Measurements from ENCODE around the gene ZFP14.

Gene ZFP14

DNA sequence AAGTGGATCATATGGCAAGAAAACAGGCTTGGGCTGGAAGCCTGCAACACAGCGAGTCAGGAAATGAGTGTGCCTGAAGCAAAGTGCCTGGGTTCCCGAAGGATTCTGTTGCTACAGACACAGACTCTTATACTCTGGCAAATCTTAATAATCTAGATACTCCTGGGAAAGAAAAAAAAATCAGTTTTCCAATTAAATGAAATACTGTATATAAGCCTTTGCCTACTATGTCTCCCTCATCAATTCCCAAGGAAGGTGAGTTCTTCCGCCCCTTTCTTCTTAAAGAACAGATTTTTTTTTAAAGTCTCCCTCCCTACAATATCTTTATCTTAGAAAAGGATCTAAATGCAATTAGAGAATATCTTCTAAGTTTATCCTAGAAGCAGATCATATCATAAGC lies 29.1 kb upstream of the ZFP14 start:
- H3F3A ChIP-seq (ENCODE audit: control insufficient read depth, insufficient read depth) = 0 out of 2 replicates have a peak, but pooled peaks cover 3% of the 10 kb centered on the region
- no peaks in the 10 kb centered on the region for H3K4me1 ChIP-seq (ENCODE audit: control insufficient read depth, low read length)
- peaks cover 12% of the 10 kb centered on the region; the same call in 1 of the 2 replicates for H3K9me3 ChIP-seq (ENCODE audit: control insufficient read depth, insufficient read depth, low read length)
- no peaks in the 10 kb centered on the region for H4K20me1 ChIP-seq (ENCODE audit: control insufficient read depth, insufficient read depth, low read depth, low read length)
- TF ChIP-seq, protein P1, sequence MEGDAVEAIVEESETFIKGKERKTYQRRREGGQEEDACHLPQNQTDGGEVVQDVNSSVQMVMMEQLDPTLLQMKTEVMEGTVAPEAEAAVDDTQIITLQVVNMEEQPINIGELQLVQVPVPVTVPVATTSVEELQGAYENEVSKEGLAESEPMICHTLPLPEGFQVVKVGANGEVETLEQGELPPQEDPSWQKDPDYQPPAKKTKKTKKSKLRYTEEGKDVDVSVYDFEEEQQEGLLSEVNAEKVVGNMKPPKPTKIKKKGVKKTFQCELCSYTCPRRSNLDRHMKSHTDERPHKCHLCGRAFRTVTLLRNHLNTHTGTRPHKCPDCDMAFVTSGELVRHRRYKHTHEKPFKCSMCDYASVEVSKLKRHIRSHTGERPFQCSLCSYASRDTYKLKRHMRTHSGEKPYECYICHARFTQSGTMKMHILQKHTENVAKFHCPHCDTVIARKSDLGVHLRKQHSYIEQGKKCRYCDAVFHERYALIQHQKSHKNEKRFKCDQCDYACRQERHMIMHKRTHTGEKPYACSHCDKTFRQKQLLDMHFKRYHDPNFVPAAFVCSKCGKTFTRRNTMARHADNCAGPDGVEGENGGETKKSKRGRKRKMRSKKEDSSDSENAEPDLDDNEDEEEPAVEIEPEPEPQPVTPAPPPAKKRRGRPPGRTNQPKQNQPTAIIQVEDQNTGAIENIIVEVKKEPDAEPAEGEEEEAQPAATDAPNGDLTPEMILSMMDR (IDR thresholded peaks at IDR 0.05; ENCODE audit: low read depth, low read length, poor library complexity, severe bottlenecking) = no peak
- TF ChIP-seq EZH2phosphoT487 (IDR thresholded peaks at IDR 0.05; ENCODE audit: borderline replicate concordance, low read length) = no peak
- peaks cover 8% of the 10 kb centered on the region for H3K79me2 ChIP-seq (ENCODE audit: control insufficient read depth, low read length)
- H3K4me3 ChIP-seq (ENCODE audit: low read length) = no peak overlapping the region
- no peak overlapping the region for H3K4me2 ChIP-seq (ENCODE audit: low read length)
- no peak overlapping the region for H3K27ac ChIP-seq (ENCODE audit: low read depth, low read length)
- H3K27me3 ChIP-seq (ENCODE audit: control insufficient read depth, low read length) = no peaks in the 10 kb centered on the region
- H3K36me3 ChIP-seq (ENCODE audit: control insufficient read depth, low read length) = peaks cover 38% of the 10 kb centered on the region
- no peaks in the 10 kb centered on the region for H3K9me2 ChIP-seq (replicated peaks; ENCODE audit: control insufficient read depth, low read length)

DNA sequence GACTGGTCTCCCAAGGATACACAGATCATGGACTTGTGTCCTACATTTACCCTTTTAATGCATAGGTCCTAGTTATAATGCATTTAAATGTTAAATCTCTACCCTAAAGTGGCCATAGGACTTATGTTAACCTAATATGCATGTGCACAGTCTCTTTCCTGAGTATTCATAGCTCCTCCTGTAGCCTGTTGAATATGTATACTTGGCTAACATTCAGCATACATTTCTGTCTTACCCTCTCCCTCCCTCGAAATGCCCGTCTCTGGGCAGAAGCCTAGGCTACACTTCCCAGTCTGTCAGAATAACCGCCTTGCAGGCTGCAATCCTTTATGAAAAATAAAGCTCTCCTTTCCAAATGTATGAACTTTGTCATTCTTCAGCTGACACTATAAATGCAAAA lies 25.5 kb upstream of the ZFP14 start:
- Histone ChIP-seq H3K27ac (ENCODE audit: low read depth, low read length) (no peak overlapping the region), H3K79me2 (ENCODE audit: control insufficient read depth, low read length) (no peaks in the 10 kb centered on the region), H3K9me3 (ENCODE audit: control insufficient read depth, insufficient read depth, low read length) (peaks cover 3% of the 10 kb centered on the region; the same call in 1 of the 2 replicates), H3K27me3 (ENCODE audit: control insufficient read depth, low read length) (no peaks in the 10 kb centered on the region), H3K4me2 (ENCODE audit: low read length) (no peak overlapping the region), H3K4me1 (ENCODE audit: control insufficient read depth, low read length) (no peaks in the 10 kb centered on the region), H3K9me2 (replicated peaks; ENCODE audit: control insufficient read depth, low read length) (no peaks in the 10 kb centered on the region), H3K36me3 (ENCODE audit: control insufficient read depth, low read length) (peaks cover 39% of the 10 kb centered on the region), H3K4me3 (ENCODE audit: low read length) (no peak overlapping the region), H3F3A (ENCODE audit: control insufficient read depth, insufficient read depth) (no peaks in the 10 kb centered on the region), H4K20me1 (ENCODE audit: control insufficient read depth, insufficient read depth, low read depth, low read length) (no peaks in the 10 kb centered on the region)
- TF ChIP-seq EZH2phosphoT487 (IDR thresholded peaks at IDR 0.05; ENCODE audit: borderline replicate concordance, low read length) = no peak
- TF ChIP-seq, protein P1 (IDR thresholded peaks at IDR 0.05; ENCODE audit: low read depth, low read length, poor library complexity, severe bottlenecking) = no peak

DNA sequence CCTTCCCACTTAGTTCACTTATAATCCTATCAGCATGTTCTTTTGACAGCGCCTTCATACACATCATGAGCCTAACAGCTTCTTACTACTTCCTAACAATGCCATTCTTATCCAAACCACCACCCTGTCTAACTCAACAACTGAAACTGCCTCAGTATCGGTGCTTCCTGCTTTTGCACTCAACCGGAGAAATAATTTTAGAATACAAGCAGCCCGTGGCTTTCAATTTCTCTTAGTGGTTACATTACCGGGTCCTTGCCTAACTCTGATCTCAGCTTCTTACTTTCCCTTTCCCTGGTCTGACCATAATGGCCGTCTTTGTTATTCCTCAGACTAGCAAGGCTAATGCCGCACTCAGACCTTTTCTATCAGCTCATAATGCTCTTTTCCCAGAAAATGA lies 22.5 kb upstream of the ZFP14 start:
- Histone ChIP-seq H3K4me2 (ENCODE audit: low read length) (no peak overlapping the region), H3K4me3 (ENCODE audit: low read length) (no peak overlapping the region), H3K9me2 (replicated peaks; ENCODE audit: control insufficient read depth, low read length) (no peaks in the 10 kb centered on the region), H3K9me3 (ENCODE audit: control insufficient read depth, insufficient read depth, low read length) (peaks cover 4% of the 10 kb centered on the region; the same call in 1 of the 2 replicates), H3K79me2 (ENCODE audit: control insufficient read depth, low read length) (no peaks in the 10 kb centered on the region), H3K27ac (ENCODE audit: low read depth, low read length) (no peak overlapping the region), H3K4me1 (ENCODE audit: control insufficient read depth, low read length) (no peaks in the 10 kb centered on the region), H4K20me1 (ENCODE audit: control insufficient read depth, insufficient read depth, low read depth, low read length) (no peaks in the 10 kb centered on the region), H3F3A (ENCODE audit: control insufficient read depth, insufficient read depth) (no peaks in the 10 kb centered on the region), H3K36me3 (ENCODE audit: control insufficient read depth, low read length) (peaks cover 24% of the 10 kb centered on the region), H3K27me3 (ENCODE audit: control insufficient read depth, low read length) (no peaks in the 10 kb centered on the region)
- no peak for TF ChIP-seq EZH2phosphoT487 (IDR thresholded peaks at IDR 0.05; ENCODE audit: borderline replicate concordance, low read length)
- TF ChIP-seq, protein P1 (IDR thresholded peaks at IDR 0.05; ENCODE audit: low read depth, low read length, poor library complexity, severe bottlenecking) = no peak

All from DOHH2 (cell line).